Stimulated activated CD8-positive, alpha-beta memory T cell treated with anti-CD3 and anti-CD28 coated beads, Interleukin-12 subunit alpha, Interleukin-12 subunit beta, amount 100 ng/mL, for 24 hours (primary cell): Measurements from ENCODE around the gene SMTNL2.

ENCODE experiments used
- DNase-seq: peaks from one replicate; pipeline ENCODE4 v3.0.0-alpha.2; 2020; ENCODE audit errors: extremely low read depth

Gene SMTNL2

DNA sequence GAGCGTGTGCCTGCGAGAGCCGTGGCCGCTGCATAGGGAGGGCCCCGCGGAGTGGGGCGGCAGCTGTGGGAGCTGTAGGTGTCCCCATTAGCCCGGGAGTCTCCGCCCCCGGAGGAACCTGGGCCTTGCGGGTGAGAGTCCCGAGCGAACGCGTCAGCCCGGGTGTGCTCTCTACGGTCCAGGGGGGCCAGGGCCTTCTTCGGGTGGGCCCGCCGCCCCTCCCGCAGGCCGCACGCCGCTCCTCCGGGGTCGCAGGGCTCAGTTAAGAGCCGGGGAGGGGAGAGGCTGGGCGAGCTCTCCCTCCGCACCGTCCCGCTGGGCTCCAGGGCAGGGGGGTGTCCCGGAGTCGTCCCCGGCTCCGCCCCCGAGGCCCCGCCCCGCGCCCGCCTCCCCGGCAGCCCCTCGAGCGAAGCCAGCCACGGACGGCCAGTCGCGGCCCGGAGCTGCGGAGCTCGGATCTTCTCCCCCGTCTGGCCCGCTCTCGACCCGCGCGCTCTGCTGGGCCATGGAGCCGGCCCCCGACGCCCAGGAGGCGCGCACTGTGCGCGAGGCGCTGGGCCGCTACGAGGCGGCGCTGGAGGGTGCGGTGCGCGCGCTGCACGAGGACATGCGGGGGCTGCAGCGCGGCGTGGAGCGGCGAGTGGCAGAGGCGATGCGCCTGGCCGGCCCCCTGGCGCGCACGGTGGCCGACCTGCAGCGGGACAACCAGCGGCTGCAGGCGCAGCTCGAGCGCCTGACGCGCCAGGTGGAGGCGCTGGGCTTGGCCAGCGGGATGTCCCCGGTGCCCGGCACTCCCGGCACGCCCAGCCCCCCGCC, at the start of gene SMTNL2:
SMTNL2 (plus strand) TSS at position 429 of the 816 bp plus-strand sequence; CDS start at position 506, 77 bp downstream.
- no peak for DNase-seq

- DNase-seq = no peak
Observed at GRCh38 chr17:4534928-4535666, 49.2 kb upstream of the SMTNL2 start.

DNA sequence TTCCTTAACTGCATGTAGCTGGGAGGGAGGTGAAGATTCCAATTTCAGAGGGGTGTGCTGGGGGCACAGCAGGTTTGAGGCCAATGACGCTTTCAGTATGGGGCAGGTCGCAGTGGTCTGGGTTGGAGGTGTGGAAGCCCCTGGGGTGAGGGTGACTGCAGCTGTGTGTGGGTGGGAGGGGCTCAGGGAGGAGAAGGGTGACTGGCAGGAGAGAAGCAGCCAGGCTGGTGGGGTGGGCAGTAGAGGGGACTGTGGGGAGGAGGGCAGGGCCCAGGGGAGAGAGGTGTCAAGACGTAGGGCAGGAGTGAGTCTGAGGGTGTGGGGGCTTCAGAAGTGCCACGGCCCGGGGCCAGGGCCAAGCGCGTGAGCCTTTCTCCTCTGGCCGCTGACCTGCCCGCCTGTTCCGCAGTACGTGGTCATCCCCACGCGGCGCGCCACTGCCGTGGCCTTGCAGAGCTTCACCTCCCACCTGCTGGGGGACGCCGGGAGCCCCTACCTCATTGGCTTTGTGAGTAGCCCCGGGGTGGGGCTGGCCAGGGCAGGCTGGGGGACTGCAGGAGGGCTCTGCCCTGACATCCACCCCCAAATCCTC, 48.6 kb upstream of the SMTNL2 start:
- DNase-seq = no peak

DNA sequence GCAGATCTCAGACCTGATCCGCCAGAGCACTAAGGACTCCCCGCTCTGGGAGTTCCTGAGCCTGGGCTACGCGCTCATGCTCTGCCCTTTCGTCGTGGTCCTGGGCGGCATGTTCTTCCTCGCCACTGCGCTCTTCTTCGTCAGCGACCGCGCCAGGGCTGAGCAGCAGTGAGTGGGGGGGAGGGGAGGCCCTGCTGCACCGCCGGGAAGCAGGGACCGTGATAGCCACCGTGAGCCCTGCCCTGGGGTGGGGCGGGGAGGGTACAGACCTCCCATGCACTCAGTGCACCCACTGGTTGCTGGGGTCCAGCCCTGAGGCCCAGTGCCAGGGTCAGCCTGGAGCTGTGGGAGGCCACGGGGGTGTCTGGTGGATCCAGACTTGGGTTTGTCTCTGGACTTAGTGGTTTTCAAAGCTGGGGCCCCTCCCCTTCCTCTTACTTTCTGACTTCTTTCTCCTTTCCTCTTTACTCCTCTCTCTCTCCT, 48.0 kb upstream of the SMTNL2 start:
- DNase-seq = no peak

DNA sequence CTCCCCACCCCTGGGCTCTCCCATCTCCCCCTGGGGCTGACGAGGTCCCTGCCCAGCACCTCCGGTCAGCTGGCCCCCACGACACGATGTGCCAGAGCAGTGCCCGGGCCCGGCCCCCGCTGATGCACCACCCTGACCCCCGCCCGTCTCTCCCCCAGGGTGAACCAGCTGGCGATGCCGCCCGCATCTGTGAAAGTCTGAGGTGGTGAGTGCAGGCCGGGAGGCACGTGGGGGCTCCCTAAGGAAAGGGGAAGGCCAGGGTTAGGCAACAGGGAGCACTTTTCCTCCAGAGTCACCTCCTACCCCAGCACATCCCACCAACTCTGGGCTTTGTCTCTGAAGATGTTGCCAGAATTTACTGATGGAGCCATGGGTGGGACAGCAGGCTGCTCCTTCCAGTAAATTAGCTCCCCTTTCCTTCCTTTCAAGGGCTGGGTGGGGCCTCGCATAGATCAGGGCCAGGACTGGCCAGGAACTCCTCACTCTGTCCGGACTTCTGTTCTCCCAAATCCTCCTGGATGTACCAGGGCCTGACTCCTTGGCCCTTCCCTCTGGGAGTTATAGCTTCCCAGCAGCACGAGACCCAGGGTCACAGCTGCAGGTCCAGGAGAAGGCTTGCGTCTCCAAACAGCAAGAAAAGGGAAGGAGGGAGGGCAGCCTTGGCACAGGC, 47.5 kb upstream of the SMTNL2 start:
- no peak for DNase-seq

- no peak for DNase-seq
Observed at GRCh38 chr17:4537451-4538235, 46.7 kb upstream of the SMTNL2 start.

GRCh38 chr17:4538236-4539002, 45.9 kb upstream of the SMTNL2 start:
- DNase-seq = no peak

DNA sequence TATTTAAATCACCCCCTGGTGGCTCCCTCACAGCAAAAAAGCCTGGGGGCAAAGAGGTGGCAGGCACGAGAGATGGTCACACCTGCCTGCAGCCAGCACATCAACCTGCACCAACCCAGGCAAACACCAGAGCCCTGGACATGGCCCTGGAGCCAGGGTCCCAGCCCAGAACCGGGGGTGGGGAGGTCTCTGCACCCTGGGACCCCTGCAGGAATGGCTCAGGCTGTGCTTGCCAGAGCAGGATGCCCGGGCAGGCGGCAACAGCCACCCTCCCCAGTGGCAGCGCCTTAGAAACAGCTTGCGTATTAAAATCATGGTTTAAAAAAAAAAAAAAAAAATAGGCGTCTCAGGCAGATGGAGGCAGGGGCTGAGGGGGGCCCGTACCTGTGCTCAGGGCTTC, 45.3 kb upstream of the SMTNL2 start:
- DNase-seq = no peak

GRCh38 chr17:4539576-4540223, 44.6 kb upstream of the SMTNL2 start:
- no peak for DNase-seq

DNA sequence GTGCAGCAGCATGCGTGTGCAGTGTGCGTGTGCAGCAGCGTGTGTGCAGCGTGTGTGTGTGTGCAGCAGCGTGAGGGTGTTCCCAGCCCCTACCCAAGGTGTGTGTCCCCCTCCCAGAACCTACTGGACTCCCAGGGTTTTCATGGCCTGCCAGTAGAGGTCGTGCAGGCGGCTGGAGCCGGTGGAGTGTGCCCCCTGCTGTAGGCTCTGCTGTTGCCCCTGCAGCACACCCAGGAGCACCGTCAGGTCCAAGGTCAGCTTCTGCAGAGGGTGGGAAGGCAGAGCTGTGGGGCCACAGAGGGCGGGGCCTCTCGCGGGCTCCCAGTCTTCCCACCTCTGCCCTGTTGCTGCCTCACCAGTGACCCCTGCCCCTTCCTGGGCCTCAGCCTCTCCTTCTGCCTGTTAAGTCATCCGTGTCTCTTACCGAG, 44.1 kb upstream of the SMTNL2 start:
- DNase-seq = no peak

DNA sequence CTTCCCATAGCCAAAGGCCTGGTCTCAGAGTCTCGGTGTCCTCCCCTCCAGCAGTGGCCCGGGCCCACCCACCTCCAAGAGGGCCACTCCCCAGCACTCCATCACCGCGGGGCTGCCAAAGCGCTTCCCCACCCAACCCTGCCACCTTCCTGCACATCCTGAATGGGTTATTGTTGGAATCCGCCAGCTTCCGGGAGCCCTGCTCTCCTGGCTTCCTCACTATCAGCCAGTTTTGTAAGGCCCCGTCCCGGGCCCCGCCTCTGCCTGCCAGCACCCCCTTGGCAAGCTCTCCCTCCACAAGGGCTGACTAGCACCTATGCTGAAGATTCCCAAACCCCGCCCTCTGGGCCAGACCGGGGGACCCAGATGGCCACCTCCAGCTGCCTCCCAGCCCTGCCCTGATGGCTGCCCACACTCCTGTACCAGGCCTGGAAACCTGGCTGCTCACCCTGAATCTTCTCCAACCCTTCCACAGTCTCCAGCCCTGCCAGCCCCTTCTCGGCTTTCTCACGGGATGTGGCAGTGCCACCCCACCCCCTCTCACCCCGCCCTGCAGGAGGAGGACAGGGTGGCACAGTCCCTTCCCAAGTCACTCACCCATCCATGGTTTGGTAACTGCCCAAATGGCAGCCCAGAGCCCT, 43.5 kb upstream of the SMTNL2 start:
- no peak for DNase-seq

DNA sequence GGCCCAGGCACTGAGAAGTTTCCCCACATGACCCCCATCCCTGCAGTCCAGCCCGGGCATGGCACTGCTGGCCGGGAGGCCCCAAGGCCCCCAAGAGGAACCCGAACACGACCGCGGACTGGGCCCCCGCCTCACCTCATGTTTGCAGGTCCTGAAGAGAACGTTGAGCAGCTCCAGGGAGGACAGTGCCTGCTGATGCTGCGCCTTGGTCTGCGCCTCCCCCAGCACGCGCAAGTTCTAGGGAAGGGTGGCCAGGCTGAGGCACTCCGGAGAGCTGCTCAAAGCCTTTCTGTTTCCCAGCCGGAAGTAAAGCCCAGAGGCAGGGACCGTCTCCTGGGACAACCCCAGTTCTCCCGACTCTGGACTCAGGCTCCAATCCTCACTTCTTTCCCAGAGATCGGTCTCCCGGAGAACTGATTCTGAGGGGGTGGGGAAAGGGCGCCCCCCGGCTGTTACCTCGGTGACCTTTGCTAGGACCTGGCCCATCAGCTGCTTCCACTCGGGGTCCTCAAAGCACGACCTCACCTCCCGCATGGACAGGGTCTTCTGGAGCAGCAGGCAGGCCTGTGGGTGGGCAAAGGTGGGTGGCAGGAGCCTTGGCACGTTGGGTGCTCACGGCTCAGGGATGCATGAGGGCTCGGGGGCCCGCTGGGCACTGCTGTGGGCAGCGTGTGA, 42.9 kb upstream of the SMTNL2 start:
- DNase-seq = no peak

- no peak for DNase-seq
Observed at GRCh38 chr17:4542003-4542725, 42.2 kb upstream of the SMTNL2 start.

GRCh38 chr17:4542726-4543191, 41.6 kb upstream of the SMTNL2 start:
- no peak for DNase-seq

GRCh38 chr17:4543557-4544026, 40.7 kb upstream of the SMTNL2 start:
- DNase-seq = no peak

- no peak for DNase-seq
Observed at GRCh38 chr17:4544135-4544950, 40.0 kb upstream of the SMTNL2 start.

DNA sequence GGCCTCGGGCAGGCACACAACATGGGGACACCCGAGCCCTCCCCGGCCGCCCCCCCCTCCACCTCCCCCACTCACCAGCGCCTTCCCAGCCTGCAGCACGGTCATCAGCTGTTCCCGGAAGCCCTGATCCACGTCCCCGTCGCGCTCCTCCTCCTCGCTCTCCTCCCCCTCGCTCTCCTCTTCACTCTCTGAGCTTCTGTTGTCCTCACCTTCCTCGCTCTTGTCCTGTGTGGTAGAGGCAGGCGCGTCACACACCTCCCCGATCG, 39.4 kb upstream of the SMTNL2 start:
- no peak for DNase-seq
